Measurements from ENCODE around the gene CPM. TPM values are rescaled to one million over a fixed set of nuclear protein-coding genes. Genes with fewer than 3 reads are reported as not detected.

CPM gene
- 10.5 TPM for polyA plus RNA-seq
- long read RNA-seq, donor 1, full-length matches to known transcripts: 1 of 1 reads
- long read RNA-seq, donor 1, partial matches to known transcripts: 0 of 1 reads
- long read RNA-seq, donor 1, other reads (novel, unspliced or antisense): 0 of 1 reads
- long read RNA-seq, donor 2, full-length matches to known transcripts: 4 of 4 reads
- long read RNA-seq, donor 2, partial matches to known transcripts: 0 of 4 reads
- long read RNA-seq, donor 2, other reads (novel, unspliced or antisense): 0 of 4 reads
- long read RNA-seq, donor 3: 0 reads
- long read RNA-seq, donor 4: 0 reads
- long read RNA-seq, donor 5: 0 reads
- long read RNA-seq, donor 6, full-length matches to known transcripts: 3 of 3 reads
- long read RNA-seq, donor 6, partial matches to known transcripts: 0 of 3 reads
- long read RNA-seq, donor 6, other reads (novel, unspliced or antisense): 0 of 3 reads
- long read RNA-seq, donor 7, full-length matches to known transcripts: 7 of 7 reads
- long read RNA-seq, donor 7, partial matches to known transcripts: 0 of 7 reads
- long read RNA-seq, donor 7, other reads (novel, unspliced or antisense): 0 of 7 reads
- long read RNA-seq, donor 8, full-length matches to known transcripts: 3 of 3 reads
- long read RNA-seq, donor 8, partial matches to known transcripts: 0 of 3 reads
- long read RNA-seq, donor 8, other reads (novel, unspliced or antisense): 0 of 3 reads
- long read RNA-seq, donor 9, full-length matches to known transcripts: 4 of 4 reads
- long read RNA-seq, donor 9, partial matches to known transcripts: 0 of 4 reads
- long read RNA-seq, donor 9, other reads (novel, unspliced or antisense): 0 of 4 reads
- long read RNA-seq, donor 10, full-length matches to known transcripts: 6 of 6 reads
- long read RNA-seq, donor 10, partial matches to known transcripts: 0 of 6 reads
- long read RNA-seq, donor 10, other reads (novel, unspliced or antisense): 0 of 6 reads
- long read RNA-seq, donor 11, full-length matches to known transcripts: 1 of 1 reads
- long read RNA-seq, donor 11, partial matches to known transcripts: 0 of 1 reads
- long read RNA-seq, donor 11, other reads (novel, unspliced or antisense): 0 of 1 reads

DNA sequence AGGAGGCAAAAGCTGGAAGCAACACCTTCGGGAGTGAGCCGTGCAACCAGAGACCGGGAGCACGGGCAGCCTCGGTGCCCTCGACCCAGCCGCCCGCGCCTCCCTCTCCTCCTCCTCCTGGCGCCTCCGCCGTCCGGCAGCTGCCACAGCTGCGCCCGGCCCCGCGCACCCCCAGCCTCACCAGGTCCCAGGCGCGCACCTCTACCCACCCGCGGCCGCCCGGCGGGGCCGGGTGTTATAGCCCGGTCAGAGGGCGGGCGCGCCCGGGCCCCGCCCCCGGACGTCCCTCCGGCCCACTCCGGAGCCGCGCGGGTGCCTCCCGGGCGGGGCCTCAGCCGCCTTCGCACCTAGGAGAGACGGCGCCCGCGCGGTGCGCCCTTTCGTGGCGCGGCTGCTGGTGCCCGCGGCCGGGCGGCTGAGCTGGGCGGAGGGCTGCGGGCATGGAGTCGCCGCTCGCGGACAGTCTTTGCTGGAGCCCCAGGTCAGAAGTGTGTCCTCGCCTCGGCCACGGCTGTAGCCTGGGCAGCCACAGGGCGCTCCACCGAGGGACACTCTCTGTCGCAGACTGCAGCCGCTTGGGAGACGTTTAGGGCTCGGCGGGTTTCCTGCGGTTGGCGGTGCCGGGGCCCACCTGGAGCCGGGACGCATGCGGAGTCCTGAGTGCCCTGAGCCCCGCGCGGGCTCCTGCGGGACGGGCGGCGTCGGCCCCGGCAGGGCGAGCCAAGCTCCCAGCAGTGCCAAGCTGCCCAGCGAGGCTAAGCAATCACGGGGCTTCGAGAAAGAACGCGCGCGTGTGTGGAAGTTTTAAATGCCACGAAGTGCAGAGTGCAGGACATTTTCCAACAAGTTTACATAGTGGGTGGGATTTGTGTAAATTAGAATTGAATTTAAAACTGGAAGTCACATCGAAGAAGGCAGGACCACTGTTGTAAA lies at the start of gene CPM:
TSS of gene CPM (minus strand) at position 211 of the 933 bp plus-strand sequence. CDS start 334 bp downstream, outside the sequence.
- Histone ChIP-seq H3K9me3 (ENCODE audit: control insufficient read depth, low read depth, low read length) (peaks cover 4% of the 10 kb centered on the region), H3K27me3 (ENCODE audit: control insufficient read depth, insufficient read depth, low read length) (peaks cover 6% of the 10 kb centered on the region), H3K4me3 (ENCODE audit: low read length) (peak within 1 kb of the TSS; percentile 70), H3K27ac (ENCODE audit: low read length) (peak within 1 kb of the TSS; percentile 45), H3K36me3 (ENCODE audit: control insufficient read depth, insufficient read depth, low read length) (no peaks in the 10 kb centered on the region), H3K4me1 (ENCODE audit: control insufficient read depth, insufficient read depth, low read length) (no peaks in the 10 kb centered on the region)
- WGBS (ENCODE audit: insufficient coverage, low lambda C conversion rate): no CpG with 5 or more reads among the region's 96 CpGs
- DNase-seq: peak; percentile 71 to 88

DNA sequence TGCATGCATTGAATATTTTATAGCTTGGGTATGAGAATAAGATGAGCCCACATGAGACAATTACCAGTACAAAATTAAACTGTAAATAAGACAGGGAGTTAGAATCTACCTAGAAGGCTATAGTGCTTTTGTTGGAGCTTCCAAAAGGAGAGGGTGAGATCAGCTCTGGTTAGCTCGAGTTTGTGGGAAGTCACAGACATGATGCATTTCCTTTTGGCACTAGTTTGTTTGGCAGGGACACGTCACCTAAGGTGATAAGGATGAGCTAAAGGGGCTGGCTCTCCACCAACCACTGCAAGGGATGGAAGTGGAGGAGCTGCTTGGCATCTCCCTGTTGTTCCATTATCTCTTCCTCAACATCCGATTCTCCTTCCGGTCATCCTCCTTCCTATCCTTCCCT lies 48.5 kb upstream of the CPM start:
- H3K27me3 ChIP-seq (ENCODE audit: control insufficient read depth, insufficient read depth, low read length): no peaks in the 10 kb centered on the region
- H3K9me3 ChIP-seq (ENCODE audit: control insufficient read depth, low read depth, low read length): peaks cover 7% of the 10 kb centered on the region
- DNase-seq: no peak
- 100% methylated on average over 2 of the region's 4 CpGs for WGBS (ENCODE audit: insufficient coverage, low lambda C conversion rate)
- no peak overlapping the region for H3K27ac ChIP-seq (ENCODE audit: low read length)
- no peak overlapping the region for H3K4me3 ChIP-seq (ENCODE audit: low read length)
- no peaks in the 10 kb centered on the region for H3K36me3 ChIP-seq (ENCODE audit: control insufficient read depth, insufficient read depth, low read length)
- peaks cover 3% of the 10 kb centered on the region for H3K4me1 ChIP-seq (ENCODE audit: control insufficient read depth, insufficient read depth, low read length)

DNA sequence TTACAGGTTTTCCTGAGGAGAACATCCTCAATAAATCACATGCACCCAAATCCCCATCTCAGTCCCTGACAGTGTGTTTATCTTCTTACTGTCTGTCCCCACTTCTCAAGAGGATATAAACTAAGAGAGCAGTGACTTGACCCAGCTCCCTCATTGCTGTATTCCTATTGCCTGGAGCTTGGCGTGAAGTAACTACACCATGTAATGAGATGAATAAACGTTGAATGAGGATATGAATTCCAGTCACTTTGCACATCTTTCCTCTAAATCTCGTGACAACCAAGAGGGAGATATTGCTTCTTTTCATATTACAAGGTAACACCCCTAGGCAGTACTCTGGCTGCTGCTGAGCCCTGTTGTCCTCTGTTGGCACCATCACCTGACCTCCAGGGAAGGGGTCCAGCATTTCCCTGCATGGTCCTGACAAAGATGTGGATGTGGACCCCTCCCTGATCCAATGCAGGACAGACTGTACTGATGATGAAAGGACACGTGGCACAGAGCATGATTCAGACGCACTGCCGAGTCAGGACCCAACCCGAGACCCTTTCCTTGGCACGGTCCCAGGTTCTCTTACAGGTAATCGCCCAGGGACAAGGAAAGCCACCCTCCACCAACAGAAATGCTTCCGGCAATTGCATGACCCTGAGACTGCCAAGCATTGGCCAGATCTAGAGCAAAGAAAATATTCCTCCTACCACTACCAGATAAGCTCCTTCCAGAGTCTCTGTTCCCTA lies 47.7 kb upstream of the CPM start:
- peaks cover 4% of the 10 kb centered on the region for H3K4me1 ChIP-seq (ENCODE audit: control insufficient read depth, insufficient read depth, low read length)

DNA sequence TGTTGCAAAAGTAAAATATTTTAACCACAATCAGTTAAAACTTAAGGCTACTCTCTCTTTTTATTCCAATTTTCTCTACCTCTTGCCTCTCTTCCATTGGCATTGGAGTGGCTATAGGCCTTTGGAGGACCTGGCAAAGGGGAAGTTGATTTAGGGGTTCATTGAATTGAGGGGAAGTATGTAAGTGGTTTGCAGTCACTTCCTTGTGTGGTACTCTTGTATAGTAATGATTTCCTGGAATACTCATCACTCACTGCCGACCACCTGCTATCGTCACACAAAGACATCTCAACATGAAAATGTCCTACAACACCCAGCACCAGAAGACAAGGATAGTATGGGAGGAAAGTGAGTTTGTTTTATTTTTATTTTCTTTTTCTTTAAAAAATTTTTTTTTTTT lies 45.7 kb upstream of the CPM start:
- Histone ChIP-seq H3K9me3 (ENCODE audit: control insufficient read depth, low read depth, low read length) (peaks cover 6% of the 10 kb centered on the region), H3K4me1 (ENCODE audit: control insufficient read depth, insufficient read depth, low read length) (peaks cover 4% of the 10 kb centered on the region), H3K36me3 (ENCODE audit: control insufficient read depth, insufficient read depth, low read length) (no peaks in the 10 kb centered on the region), H3K27me3 (ENCODE audit: control insufficient read depth, insufficient read depth, low read length) (no peaks in the 10 kb centered on the region), H3K27ac (ENCODE audit: low read length) (no peak overlapping the region), H3K4me3 (ENCODE audit: low read length) (no peak overlapping the region)
- DNase-seq: no peak
- WGBS (ENCODE audit: insufficient coverage, low lambda C conversion rate): 100% methylated on average over 2 of the region's 2 CpGs

More for the DNA sequence above, 47.7 kb upstream of the CPM start:
- no peak for DNase-seq
- 100% methylated on average over 1 of the region's 10 CpGs for WGBS (ENCODE audit: insufficient coverage, low lambda C conversion rate)
- H3K4me3 ChIP-seq (ENCODE audit: low read length): no peak overlapping the region
- H3K27me3 ChIP-seq (ENCODE audit: control insufficient read depth, insufficient read depth, low read length): no peaks in the 10 kb centered on the region
- peaks cover 7% of the 10 kb centered on the region for H3K9me3 ChIP-seq (ENCODE audit: control insufficient read depth, low read depth, low read length)
- H3K36me3 ChIP-seq (ENCODE audit: control insufficient read depth, insufficient read depth, low read length): no peaks in the 10 kb centered on the region
- H3K27ac ChIP-seq (ENCODE audit: low read length): no peak overlapping the region

DNA sequence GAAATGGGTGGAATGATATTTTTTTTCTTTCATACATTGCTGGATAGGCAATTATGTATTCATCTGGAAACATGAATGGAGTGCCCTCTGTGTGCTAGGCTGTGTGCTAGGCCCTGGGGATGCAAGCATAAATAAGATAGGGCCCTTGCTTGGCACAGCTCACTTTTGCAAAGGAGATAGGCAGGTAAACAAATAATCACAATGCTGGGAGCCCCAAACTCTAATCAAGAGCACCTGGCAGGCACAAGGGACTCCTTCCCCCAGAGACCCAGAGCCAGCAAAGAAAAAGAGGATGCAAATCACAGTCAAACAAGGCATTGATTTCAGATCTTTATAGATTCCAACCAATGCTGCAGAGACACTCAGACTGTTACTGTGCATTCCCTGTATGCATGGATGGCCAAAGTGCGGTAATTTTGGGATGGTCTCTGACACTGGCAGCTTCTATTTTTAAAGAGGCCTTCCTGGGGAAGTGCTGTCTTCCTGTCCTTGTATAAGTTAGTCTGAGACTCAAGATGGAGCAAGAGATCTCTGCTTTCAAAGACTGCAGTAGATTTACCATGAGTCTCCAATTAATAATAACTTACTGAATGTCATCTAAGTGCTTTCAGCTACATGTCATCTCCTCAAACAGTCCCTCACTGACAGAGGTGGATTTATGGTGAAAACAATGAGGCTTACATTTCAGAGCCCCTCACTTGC lies 45.1 kb upstream of the CPM start:
- WGBS (ENCODE audit: insufficient coverage, low lambda C conversion rate): no CpG with 5 or more reads among the region's 1 CpG
- H3K27me3 ChIP-seq (ENCODE audit: control insufficient read depth, insufficient read depth, low read length): no peaks in the 10 kb centered on the region
- peaks cover 4% of the 10 kb centered on the region for H3K4me1 ChIP-seq (ENCODE audit: control insufficient read depth, insufficient read depth, low read length)
- H3K9me3 ChIP-seq (ENCODE audit: control insufficient read depth, low read depth, low read length): peaks cover under 1% of the 10 kb centered on the region
- H3K36me3 ChIP-seq (ENCODE audit: control insufficient read depth, insufficient read depth, low read length): no peaks in the 10 kb centered on the region
- no peak overlapping the region for H3K4me3 ChIP-seq (ENCODE audit: low read length)
- no peak overlapping the region for H3K27ac ChIP-seq (ENCODE audit: low read length)
- DNase-seq: no peak

DNA sequence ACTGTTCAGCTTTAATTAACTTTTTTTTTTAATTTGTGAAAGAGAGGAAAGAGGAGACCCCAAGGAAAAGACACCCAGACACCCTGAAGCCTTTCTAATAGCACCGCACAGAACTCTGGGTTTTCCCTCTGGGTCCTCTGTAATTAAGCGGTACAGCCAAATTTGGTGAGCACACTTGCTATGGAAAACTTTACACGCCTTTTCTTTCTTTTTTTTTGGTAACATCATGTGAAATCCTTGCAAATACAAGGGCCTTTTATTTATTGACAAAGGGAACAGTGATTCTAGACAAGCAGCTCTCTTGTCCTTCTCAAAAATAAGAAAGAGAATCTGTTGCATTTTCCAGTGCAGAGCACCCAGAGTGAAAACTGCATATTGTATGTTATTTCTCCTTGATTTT lies 44.4 kb upstream of the CPM start:
- Histone ChIP-seq H3K36me3 (ENCODE audit: control insufficient read depth, insufficient read depth, low read length) (no peaks in the 10 kb centered on the region), H3K27ac (ENCODE audit: low read length) (no peak overlapping the region), H3K9me3 (ENCODE audit: control insufficient read depth, low read depth, low read length) (no peaks in the 10 kb centered on the region), H3K27me3 (ENCODE audit: control insufficient read depth, insufficient read depth, low read length) (no peaks in the 10 kb centered on the region), H3K4me1 (ENCODE audit: control insufficient read depth, insufficient read depth, low read length) (peaks cover 4% of the 10 kb centered on the region), H3K4me3 (ENCODE audit: low read length) (no peak overlapping the region)
- no CpG with 5 or more reads among the region's 3 CpGs for WGBS (ENCODE audit: insufficient coverage, low lambda C conversion rate)
- no peak for DNase-seq

DNA sequence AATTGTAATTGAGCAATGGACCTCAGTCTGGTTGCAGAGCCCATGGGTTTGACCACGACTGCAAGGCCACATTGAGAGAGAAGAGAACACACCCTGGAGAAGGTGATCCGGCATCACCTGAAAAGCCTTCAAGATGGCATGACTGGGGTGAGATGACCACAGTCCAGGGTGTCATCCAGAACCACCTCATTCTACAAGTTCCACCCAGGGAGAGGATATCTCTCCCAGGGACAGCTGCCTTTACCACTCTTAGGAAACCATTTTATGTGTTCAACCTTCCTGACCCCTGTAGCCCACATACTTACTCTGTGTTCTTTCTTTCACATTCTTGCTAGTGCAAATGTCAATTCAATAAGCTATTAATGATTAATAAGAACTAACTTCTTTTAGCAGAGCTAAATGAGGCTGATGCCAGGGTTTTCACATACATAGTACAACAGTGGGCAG lies 43.4 kb upstream of the CPM start:
- peak in 1 of 2 donors; percentile 53 for DNase-seq

DNA sequence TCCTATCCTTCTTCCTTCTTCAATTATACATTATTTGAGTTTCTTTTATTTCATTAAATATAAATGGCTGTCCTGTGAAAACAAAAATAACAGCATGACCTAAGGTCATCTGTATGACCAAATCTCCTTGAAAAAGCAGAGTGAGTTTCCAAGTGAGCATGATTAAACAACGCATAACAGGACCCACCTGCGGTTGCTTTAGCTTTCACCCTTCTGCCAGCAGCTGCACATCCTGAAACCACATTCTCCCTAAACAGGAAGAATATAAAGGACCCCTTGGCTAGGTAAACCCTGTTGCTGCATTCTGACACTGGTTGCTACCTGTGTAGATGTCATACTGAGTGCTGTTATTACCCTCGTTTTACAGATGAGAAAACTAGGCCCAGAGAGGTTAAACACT lies 42.8 kb upstream of the CPM start:
- 100% methylated on average over 1 of the region's 3 CpGs for WGBS (ENCODE audit: insufficient coverage, low lambda C conversion rate)
- no peak overlapping the region for H3K27ac ChIP-seq (ENCODE audit: low read length)
- no peak for DNase-seq
- H3K4me1 ChIP-seq (ENCODE audit: control insufficient read depth, insufficient read depth, low read length): peaks cover 4% of the 10 kb centered on the region
- H3K27me3 ChIP-seq (ENCODE audit: control insufficient read depth, insufficient read depth, low read length): no peaks in the 10 kb centered on the region
- no peaks in the 10 kb centered on the region for H3K9me3 ChIP-seq (ENCODE audit: control insufficient read depth, low read depth, low read length)
- H3K36me3 ChIP-seq (ENCODE audit: control insufficient read depth, insufficient read depth, low read length): no peaks in the 10 kb centered on the region
- H3K4me3 ChIP-seq (ENCODE audit: low read length): no peak overlapping the region

More for the DNA sequence above, 43.4 kb upstream of the CPM start:
- H3K9me3 ChIP-seq (ENCODE audit: control insufficient read depth, low read depth, low read length): no peaks in the 10 kb centered on the region
- no peak overlapping the region for H3K27ac ChIP-seq (ENCODE audit: low read length)
- H3K27me3 ChIP-seq (ENCODE audit: control insufficient read depth, insufficient read depth, low read length): no peaks in the 10 kb centered on the region
- H3K4me1 ChIP-seq (ENCODE audit: control insufficient read depth, insufficient read depth, low read length): peaks cover 4% of the 10 kb centered on the region
- H3K36me3 ChIP-seq (ENCODE audit: control insufficient read depth, insufficient read depth, low read length): no peaks in the 10 kb centered on the region
- no peak overlapping the region for H3K4me3 ChIP-seq (ENCODE audit: low read length)
- WGBS (ENCODE audit: insufficient coverage, low lambda C conversion rate): no CpG with 5 or more reads among the region's 2 CpGs

DNA sequence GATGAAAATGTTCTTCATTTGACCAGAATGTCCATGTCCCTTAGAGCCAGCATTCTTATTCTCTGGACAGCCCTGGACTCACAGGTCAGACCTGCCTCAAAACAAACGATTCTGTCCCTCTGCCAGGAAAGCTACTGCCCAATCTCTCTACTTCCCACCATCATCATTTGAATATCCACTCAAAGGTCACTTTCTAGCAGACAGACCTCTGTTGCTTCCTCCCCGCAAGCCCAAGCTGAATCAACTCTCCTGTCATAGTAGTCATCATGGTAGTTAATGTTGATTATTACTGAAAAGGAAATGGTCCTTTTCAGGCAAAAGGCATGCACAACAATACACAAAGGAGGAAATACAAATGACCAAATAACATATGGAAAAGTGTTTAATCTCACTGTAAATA lies 39.6 kb upstream of the CPM start:
- Histone ChIP-seq H3K9me3 (ENCODE audit: control insufficient read depth, low read depth, low read length) (no peaks in the 10 kb centered on the region), H3K4me3 (ENCODE audit: low read length) (no peak overlapping the region), H3K4me1 (ENCODE audit: control insufficient read depth, insufficient read depth, low read length) (peaks cover 4% of the 10 kb centered on the region), H3K36me3 (ENCODE audit: control insufficient read depth, insufficient read depth, low read length) (no peaks in the 10 kb centered on the region), H3K27ac (ENCODE audit: low read length) (no peak overlapping the region), H3K27me3 (ENCODE audit: control insufficient read depth, insufficient read depth, low read length) (no peaks in the 10 kb centered on the region)
- WGBS (ENCODE audit: insufficient coverage, low lambda C conversion rate): no CpG with 5 or more reads among the region's 2 CpGs
- DNase-seq: no peak
